NCI-H2029 treated with DMSO at 0.1 percent for 48 hours (cell line): ENCODE results near the gene ANKRD35.

Source experiments
- DNase-seq: peaks from one replicate; lab custom pipeline; 2025; lab: John Stamatoyannopoulos, UW

ANKRD35 gene

GRCh38 chr1:145895471-145895870 lies 9.8 kb upstream of the ANKRD35 start:
- DNase-seq = no peak

- DNase-seq = no peak
These were observed 7.8 kb upstream of the ANKRD35 start for GRCh38 chr1:145893306-145894055.

GRCh38 chr1:145892486-145893087 lies 6.9 kb upstream of the ANKRD35 start:
- peak; percentile 68 for DNase-seq

DNA sequence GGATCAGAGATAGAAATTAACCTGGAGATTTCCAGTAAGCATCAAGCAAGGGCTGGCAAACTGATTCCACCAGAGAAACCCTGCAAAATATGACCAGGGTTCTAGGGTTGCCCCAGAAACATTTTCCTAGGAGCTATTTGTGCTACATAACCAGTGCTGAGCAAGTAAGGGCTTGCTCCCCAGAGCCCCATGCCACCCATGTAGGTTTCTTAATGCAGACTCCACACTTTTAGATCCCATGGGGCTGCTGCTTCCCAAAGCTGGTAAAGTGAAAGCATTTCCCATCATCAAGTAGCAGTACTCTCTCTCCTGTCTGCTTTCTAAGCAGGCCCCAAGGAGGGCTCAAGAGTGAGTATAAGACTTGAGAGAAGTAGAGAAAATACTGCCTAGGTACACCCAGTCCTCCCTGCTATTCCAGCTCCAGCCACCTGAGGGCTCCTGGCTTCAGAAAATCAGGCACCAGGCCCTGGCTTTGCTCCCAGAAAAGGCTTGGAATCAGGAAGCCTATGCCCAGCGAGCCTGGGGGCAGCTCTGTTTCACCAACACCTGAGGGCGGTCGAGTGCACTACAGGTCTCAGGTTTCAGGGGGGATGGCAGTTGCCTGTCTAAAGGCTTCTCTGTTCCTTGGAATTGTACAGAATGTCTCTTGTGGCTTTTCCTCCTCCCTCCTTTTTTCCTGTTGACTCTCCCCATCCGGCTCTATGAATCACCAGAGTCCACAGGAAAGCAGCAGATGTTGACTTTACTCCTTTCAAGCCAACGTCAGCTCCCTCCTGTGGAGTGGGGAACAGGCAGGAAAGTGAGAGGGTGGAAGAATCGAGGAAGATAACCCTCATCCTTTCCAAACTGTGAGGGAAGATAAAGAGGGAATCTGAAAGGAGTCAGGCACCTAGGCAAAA lies 6.2 kb upstream of the ANKRD35 start:
- peak; percentile 96 for DNase-seq

DNA sequence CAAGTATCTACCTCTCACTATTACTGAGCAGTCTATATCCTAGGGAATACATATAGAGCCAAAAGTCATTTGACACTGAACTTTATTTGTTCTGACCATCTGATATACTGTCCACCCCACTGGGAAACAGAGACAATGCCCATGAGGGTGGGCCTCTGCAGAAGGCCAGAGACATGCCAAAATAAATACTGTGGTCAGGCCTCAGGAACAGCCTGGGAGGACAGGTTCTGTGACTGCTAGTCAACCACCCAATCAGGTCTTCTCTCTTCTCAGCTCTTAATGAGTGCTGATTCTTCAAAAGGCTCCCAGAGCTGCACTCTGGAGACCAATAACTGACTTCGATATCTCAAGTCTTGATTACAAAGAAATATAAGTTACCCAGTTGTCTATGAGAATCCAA lies 5.5 kb upstream of the ANKRD35 start:
- peak; percentile 90 for DNase-seq

DNA sequence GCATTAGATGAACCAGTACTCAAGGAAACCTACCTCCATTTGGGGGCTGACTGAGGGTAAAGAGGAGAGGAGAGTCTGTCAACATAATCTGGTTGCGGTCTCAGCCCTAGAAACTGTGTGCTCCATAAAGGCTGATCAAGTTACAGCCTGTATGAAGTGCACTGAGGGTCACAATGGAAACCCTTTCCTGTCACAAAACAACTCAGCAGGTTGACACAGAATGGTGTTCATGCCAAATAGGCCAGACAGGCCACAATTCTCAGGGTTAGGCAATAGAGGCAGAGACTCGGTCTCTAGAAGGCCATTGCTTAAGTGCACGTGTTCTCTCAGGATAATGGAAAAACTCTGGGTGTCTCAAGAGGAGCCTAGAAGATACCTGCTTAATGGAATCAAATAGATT lies 4.1 kb upstream of the ANKRD35 start:
- peak; percentile 82 for DNase-seq

DNA sequence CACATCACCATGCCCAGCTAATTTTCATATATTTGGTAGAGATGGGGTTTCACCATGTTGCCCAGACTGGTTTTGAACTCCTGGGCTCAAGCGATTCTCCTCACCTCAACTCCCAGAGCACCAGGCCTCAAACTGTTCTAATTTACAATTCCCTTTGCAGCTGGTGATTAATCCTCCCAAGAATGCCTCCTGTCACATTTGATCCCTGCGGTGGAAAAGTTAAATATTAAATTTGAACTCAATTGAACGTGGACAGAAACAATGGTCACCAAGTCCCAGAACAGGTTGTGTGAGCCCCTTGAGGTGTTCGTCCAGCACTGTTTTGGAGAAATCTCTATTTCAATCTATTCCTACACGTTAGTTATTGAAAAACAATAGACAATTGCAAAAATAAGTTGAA lies 2.0 kb upstream of the ANKRD35 start:
- DNase-seq = no peak

DNA sequence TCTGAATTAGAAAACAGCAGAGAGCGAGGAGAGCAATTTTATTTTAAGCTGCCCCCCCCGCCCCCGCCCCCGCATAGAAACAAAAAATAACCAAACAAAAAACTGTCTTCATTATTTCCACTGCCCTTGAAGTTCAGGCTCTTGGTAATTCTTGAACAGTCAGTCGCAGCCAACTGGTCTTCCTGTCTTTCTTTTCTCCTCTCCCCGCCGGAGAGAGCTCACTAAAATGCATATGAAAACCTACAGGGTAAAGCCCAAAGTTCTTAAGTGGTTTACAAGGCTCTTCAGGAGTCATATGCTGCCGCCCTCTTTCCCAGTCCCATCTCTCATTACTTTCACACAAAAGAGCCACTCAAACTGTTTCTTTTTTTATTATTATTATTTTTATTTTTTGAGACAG lies 1.1 kb upstream of the ANKRD35 start:
- DNase-seq = no peak

DNA sequence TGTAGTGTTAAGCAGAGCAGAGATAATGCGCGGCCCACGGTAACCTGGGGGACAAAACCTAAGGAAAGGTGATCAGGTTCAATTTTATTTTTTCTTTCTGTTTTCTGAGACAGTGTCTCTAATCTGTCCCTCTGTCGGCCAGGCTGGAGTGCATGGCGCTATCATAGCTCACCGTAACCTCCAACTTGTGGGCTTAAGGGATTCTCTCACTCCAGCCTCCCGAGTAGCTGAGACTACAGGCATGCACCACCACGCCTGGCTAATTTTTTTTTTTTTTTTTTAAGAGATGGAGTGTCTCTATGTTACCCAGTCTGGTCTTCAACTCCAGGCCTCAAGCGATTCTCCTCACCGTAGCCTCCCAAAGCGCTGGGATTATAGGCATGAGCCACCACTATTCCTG lies 724 bp upstream of the ANKRD35 start:
- DNase-seq = no peak

- DNase-seq = no peak
These were observed 991 bp downstream of the ANKRD35 start for GRCh38 chr1:145884675-145885074.

GRCh38 chr1:145879775-145880174 lies 5.9 kb downstream of the ANKRD35 start:
- peak; percentile 84 for DNase-seq

DNA sequence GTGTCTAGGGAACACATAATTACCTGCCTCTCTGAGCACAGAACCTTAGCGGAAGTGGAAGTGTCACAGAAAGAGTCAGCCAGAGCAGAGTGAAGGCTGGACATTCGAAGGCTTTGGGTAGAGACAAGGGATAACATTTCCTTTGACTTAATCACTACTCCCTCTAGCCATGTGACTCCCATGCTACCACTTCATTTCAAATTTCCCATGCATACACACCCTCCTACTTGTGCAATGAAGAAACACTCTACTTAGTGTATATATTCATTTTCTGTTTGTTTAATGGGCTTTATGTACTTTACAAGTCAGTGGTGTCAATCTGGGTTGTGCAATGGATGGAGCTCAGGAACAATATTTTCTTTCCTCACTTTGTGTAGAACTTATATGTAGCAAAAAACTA lies 6.9 kb downstream of the ANKRD35 start:
- DNase-seq = no peak

- no peak for DNase-seq
These were observed 7.7 kb downstream of the ANKRD35 start for GRCh38 chr1:145877923-145878486.

DNA sequence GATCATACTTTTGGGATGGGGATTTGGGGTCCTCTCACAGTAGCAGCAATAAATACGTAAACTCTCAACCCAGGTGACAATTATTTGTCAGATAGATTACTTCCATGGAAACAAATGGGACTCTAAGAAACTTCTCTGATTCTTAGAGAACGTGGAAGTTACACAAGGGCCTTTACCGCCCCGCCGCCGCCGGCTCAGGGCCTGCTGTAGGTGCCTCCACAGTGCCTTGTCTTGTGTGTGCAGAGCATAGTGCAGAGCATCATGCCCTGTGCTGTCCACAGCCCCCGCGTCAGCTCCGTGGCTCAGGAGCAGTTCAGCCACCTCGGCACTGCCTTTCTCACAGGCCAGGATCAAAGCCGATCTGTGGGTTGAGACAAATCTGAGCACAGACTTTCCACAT lies 11.0 kb downstream of the ANKRD35 start:
- no peak for DNase-seq

- DNase-seq = no peak
These were observed 13.4 kb downstream of the ANKRD35 start for GRCh38 chr1:145871994-145872924.

- DNase-seq = no peak
These were observed 17.4 kb downstream of the ANKRD35 start for GRCh38 chr1:145868232-145868631.

- DNase-seq = no peak
These were observed 22.2 kb downstream of the ANKRD35 start for GRCh38 chr1:145863282-145864018.

GRCh38 chr1:145859491-145860023 lies 26.1 kb downstream of the ANKRD35 start:
- peak; percentile 56 for DNase-seq

DNA sequence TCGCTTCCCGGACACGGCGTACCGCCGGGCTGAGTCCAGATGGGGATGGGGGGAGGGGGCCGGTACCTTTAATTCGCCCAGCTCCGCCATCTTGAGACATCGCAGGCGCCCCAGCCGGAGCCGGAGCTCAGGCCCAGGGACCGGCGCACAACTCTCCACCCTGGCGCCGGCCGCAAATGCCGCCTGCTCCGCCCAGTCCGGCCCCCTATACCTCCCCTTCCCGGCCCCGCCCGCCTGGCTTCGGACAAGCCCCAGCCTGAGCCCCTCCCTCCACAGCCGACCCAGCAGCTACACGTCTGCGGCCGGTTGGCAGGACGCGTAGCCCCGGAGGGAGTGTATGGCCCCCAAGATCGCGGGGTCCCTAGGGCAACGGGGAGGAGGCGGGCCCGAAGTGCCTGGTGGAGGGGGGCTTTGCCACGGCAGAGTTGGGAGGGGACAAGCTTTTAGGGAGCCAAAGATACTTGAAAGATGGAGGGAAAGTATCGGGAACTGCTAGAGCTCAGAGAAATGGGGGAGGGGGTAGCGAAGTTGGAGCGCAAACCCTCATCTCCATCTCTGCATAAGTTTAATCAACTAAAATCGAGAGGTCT lies 26.7 kb downstream of the ANKRD35 start, which contains the start of gene PIAS3:
TSS of gene PIAS3 (minus strand) at position 181 of the 590 bp plus-strand sequence. CDS start at position 90, 91 bp downstream.
- DNase-seq = peak; percentile 60
